ENCODE results near the gene CROCC.

The CROCC gene

GRCh38 chr1:17007121-17007520 is 85.4 kb downstream of the CROCC start:
- in situ Hi-C loops (cut with MboI; ENCODE audit: low sequenced_read_pairs) = no loop called here

GRCh38 chr1:17008208-17008855 is 86.6 kb downstream of the CROCC start:
- in situ Hi-C loops (cut with MboI; ENCODE audit: low sequenced_read_pairs) = no loop called here

- in situ Hi-C loops (cut with MboI; ENCODE audit: low sequenced_read_pairs) = no loop called here
Observed at GRCh38 chr1:17009706-17010105, 88.0 kb downstream of the CROCC start.

- in situ Hi-C loops (cut with MboI; ENCODE audit: low sequenced_read_pairs) = no loop called here
Observed at GRCh38 chr1:17011092-17011438, 89.3 kb downstream of the CROCC start.

- in situ Hi-C loops (cut with MboI; ENCODE audit: low sequenced_read_pairs) = no loop called here
Observed at GRCh38 chr1:17011439-17012307, 89.9 kb downstream of the CROCC start, which contains the start of gene ATP13A2. ATP13A2 (minus strand) TSS chr1:17011928; CDS start chr1:17011738, 190 bp downstream.

GRCh38 chr1:17012775-17013490 is 91.2 kb downstream of the CROCC start:
- in situ Hi-C loops (cut with MboI; ENCODE audit: low sequenced_read_pairs) = no loop called here

- in situ Hi-C loops (cut with MboI; ENCODE audit: low sequenced_read_pairs) = no loop called here
Observed at GRCh38 chr1:17013491-17014320, 92.0 kb downstream of the CROCC start.

GRCh38 chr1:17014671-17015567 is 93.2 kb downstream of the CROCC start:
- in situ Hi-C loops (cut with MboI; ENCODE audit: low sequenced_read_pairs) = no loop called here

- in situ Hi-C loops (cut with MboI; ENCODE audit: low sequenced_read_pairs) = no loop called here
Observed at GRCh38 chr1:17016317-17016661, 94.6 kb downstream of the CROCC start.

GRCh38 chr1:17017435-17017834 is 95.7 kb downstream of the CROCC start:
- in situ Hi-C loops (cut with MboI; ENCODE audit: low sequenced_read_pairs) = no loop called here

GRCh38 chr1:17018849-17019248 is 97.1 kb downstream of the CROCC start:
- in situ Hi-C loops (cut with MboI; ENCODE audit: low sequenced_read_pairs) = no loop called here

GRCh38 chr1:17020502-17020901 is 98.8 kb downstream of the CROCC start:
- in situ Hi-C loops (cut with MboI; ENCODE audit: low sequenced_read_pairs) = no loop called here

GRCh38 chr1:17021896-17022295 is 100.2 kb downstream of the CROCC start:
- in situ Hi-C loops (cut with MboI; ENCODE audit: low sequenced_read_pairs) = no loop called here

All from HL-60/S4 treated with retinoic acid at 250 ng/mL for 4 days and 3 days (cell line).